Activated CD8-positive, alpha-beta memory T cell treated with anti-CD3 and anti-CD28 coated beads, Interleukin-2, amount 50 U/mL, for 24 hours (primary cell): ENCODE measurements around the gene C22orf23.

Experiments
- DNase-seq: peaks from one replicate; pipeline ENCODE4 v3.0.0-alpha.2; 2020; ENCODE audit errors: extremely low read depth

Gene C22orf23

DNA sequence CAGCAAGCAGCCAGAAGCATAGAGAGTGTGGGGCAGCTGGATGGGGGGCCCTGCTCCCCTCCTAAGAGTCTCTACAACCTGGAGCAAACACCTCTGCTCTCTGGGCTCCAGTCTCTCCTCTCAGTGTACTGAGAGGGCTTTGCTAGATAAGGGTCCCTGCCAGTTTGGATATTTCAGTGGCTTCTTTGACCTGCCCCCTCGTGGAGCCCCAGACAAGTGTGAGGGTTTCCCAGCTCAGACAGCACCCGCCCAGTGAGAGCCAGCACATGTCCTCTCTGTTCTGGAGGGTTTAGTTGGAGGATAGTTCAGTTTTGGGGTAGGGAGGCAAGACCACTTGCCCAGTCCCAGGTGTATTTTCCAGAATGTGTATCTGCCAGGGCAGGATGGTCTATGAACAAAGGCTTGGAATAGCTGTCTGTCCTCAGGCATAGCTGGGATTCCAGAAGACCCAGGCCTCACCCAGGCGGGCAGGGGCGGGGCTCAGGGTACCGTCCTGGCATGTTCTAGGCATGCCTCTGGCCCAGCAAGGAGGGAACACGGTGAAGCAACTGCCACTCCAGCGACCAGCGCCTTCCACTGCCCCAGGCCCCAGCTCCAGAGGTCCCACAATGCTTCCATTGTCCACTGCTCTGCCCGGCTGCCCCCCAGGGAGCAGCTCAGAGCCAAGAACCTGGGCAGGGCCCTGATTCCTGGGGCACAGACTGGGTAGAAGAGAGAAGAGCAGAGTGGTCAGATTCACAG lies 54.8 kb downstream of the C22orf23 start:
- no peak for DNase-seq

- no peak for DNase-seq
Measured at GRCh38 chr22:37897807-37898206, 55.6 kb downstream of the C22orf23 start.

- DNase-seq, result no peak
Measured at GRCh38 chr22:37896939-37897338, 56.5 kb downstream of the C22orf23 start.

DNA sequence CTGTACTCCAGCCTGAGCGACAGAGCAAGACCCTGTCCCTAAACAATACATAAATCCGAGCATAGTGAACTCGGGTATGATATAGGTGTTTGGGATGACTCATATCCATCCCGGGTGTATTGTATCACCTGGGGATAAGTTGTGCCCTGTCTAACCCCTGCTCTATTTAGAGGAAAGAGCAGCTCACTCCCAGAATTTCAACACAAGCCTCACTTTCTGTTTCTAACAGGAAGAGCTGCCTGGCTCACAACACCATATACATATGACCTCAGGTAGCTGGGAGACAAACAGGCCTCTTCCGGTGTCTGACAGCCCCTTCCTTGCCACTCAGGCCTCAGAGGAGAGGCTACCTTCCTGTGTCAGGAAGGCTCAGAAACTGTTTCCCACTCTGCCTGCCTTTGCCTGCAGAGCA lies 57.2 kb downstream of the C22orf23 start:
- DNase-seq, result no peak

- no peak for DNase-seq
Measured at GRCh38 chr22:37894939-37895670, 58.3 kb downstream of the C22orf23 start.

GRCh38 chr22:37893583-37893983 lies 59.8 kb downstream of the C22orf23 start:
- DNase-seq, result no peak
